Peyer's patch (tissue), 4 donors: ENCODE measurements around the gene CCDC93.

Source experiments
- POLR2A ChIP-seq, 2 donors: fragments of 450-650 bp; IDR thresholded peaks; one replicate each; pipeline ENCODE4 v1.5.1; 2017; ENCODE audit warnings: antibody characterized with exemption in 2 of 2, mild to moderate bottlenecking in 2 of 2, moderate library complexity in 2 of 2
- TF ChIP-seq, protein P1 (sequence below), 6 experiments: fragments of 450-650 bp in 4 of 6; fragments of 200-600 bp in 2 of 6; sonication (generic) in 1 of 6; IDR thresholded peaks; one replicate each; pipeline ENCODE4 v1.5.1; 2017 to 2019; ENCODE audit warnings: antibody characterized with exemption in 6 of 6, mild to moderate bottlenecking in 3 of 6, moderate library complexity in 1 of 6

DNA sequence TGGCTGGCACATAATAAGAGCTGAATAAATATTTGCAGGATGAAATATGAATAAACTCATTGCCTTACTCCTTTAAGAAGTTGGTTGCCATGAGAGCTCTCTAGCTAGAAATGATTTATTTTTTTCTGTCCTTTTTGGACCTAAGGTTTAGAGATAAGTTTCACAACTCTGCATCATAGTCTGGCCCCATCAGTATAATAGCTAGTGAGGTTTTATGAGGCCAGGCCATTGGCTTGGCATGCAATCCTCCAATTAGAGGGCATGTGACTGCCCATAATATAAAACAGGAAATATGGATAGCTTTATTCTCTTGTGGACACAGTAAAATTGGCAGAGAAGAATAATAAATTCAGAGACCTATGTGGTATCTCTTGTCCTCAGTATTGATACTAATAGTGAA is 48.2 kb upstream of the CCDC93 start:
- TF ChIP-seq, protein P1, sequence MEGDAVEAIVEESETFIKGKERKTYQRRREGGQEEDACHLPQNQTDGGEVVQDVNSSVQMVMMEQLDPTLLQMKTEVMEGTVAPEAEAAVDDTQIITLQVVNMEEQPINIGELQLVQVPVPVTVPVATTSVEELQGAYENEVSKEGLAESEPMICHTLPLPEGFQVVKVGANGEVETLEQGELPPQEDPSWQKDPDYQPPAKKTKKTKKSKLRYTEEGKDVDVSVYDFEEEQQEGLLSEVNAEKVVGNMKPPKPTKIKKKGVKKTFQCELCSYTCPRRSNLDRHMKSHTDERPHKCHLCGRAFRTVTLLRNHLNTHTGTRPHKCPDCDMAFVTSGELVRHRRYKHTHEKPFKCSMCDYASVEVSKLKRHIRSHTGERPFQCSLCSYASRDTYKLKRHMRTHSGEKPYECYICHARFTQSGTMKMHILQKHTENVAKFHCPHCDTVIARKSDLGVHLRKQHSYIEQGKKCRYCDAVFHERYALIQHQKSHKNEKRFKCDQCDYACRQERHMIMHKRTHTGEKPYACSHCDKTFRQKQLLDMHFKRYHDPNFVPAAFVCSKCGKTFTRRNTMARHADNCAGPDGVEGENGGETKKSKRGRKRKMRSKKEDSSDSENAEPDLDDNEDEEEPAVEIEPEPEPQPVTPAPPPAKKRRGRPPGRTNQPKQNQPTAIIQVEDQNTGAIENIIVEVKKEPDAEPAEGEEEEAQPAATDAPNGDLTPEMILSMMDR (IDR thresholded peaks at IDR 0.05) = no peak
- TF ChIP-seq POLR2A (IDR thresholded peaks at IDR 0.05) = no peak
